Measurements from ENCODE around the gene SYT2. TPM values are rescaled to one million over a fixed set of nuclear protein-coding genes. Genes with fewer than 3 reads are reported as not detected.

SYT2 gene
- total RNA-seq, 1 experiment from 2014 or later = not detected

DNA sequence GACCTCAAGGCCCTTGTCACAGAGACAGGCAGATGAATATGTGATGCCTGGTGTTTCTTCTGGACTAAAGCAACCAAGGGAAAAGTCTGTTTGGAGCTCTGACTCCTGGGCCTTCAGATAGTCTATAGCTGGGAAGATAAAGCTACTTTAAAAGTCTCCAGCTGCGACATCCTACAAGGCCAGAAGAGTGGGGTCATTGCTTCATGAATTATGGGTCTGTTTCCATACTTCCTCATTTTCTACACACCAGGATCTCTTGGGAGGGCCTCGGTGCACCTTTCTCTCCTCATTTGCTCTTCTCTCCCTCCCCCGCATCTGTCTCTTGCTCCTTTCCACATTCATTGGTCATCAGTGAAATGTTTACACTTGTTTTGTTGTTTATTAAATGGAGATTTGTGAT, 44.8 kb downstream of the SYT2 start:
- Histone ChIP-seq H2AFZ (ENCODE audit: low read length) (no peak overlapping the region), H3K36me3 (ENCODE audit: low read depth, low read length) (no peaks in the 10 kb centered on the region), H3K27me3 (ENCODE audit: low read length) (no peaks in the 10 kb centered on the region), H4K20me1 (ENCODE audit: low read length) (no peaks in the 10 kb centered on the region), H3K4me2 (ENCODE audit: low read length) (no peak overlapping the region), H3K79me2 (ENCODE audit: low read length) (no peaks in the 10 kb centered on the region), H3K4me1 (ENCODE audit: insufficient read depth, low read length) (no peaks in the 10 kb centered on the region), H3K9ac (ENCODE audit: low read length) (no peak overlapping the region), H3K9me2 (replicated peaks; ENCODE audit: low read length) (no peaks in the 10 kb centered on the region), H3K27ac (ENCODE audit: low read length) (no peak overlapping the region), H3K9me3 (ENCODE audit: low read length) (no peaks in the 10 kb centered on the region), H3F3A (ENCODE audit: low read length, unreplicated experiment) (no peaks in the 10 kb centered on the region), H3K4me3 (ENCODE audit: low read length) (no peak overlapping the region)
- DNase-seq (no peak), ATAC-seq (no peak)
- BruUV-seq (replicated peaks) = no TSS peak
- no peak for TF ChIP-seq EZH2phosphoT487 (IDR thresholded peaks at IDR 0.05; ENCODE audit: borderline replicate concordance, low read length)
- TF ChIP-seq EZH2 (IDR thresholded peaks at IDR 0.05; ENCODE audit: low read length, unreplicated experiment) = no peak
- TF ChIP-seq, protein P1, sequence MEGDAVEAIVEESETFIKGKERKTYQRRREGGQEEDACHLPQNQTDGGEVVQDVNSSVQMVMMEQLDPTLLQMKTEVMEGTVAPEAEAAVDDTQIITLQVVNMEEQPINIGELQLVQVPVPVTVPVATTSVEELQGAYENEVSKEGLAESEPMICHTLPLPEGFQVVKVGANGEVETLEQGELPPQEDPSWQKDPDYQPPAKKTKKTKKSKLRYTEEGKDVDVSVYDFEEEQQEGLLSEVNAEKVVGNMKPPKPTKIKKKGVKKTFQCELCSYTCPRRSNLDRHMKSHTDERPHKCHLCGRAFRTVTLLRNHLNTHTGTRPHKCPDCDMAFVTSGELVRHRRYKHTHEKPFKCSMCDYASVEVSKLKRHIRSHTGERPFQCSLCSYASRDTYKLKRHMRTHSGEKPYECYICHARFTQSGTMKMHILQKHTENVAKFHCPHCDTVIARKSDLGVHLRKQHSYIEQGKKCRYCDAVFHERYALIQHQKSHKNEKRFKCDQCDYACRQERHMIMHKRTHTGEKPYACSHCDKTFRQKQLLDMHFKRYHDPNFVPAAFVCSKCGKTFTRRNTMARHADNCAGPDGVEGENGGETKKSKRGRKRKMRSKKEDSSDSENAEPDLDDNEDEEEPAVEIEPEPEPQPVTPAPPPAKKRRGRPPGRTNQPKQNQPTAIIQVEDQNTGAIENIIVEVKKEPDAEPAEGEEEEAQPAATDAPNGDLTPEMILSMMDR (conservative IDR thresholded peaks at IDR 0.05; ENCODE audit: low read depth, low read length) = no peak
- POLR2A ChIA-PET (ENCODE audit: unreplicated experiment) = no interaction called here
- intact Hi-C loops (cut with micrococcal nuclease) = no loop called here
- CTCF ChIA-PET = no interaction called here

DNA sequence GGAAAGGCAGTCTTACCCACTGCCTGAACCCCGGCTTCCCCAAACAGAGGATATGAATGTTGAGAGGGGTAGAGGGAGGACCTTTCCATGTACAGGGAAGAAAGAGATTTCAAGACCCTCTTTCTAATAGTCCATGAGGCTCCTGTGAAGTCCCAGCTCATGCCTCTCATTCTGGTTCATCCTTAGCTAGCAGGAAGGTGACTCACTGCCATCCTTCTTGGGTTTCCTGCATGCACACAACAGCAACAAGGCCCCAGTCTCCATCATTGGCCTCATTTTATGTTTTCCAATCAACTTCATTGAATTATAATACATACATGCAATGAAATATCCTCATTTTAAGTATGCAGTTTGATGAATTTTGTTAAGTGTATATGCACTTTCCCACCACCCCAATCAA, 46.2 kb downstream of the SYT2 start:
- no peaks in the 10 kb centered on the region for H3K4me1 ChIP-seq (ENCODE audit: insufficient read depth, low read length)
- H3K27me3 ChIP-seq (ENCODE audit: low read length) = no peaks in the 10 kb centered on the region
- intact Hi-C loops (cut with micrococcal nuclease) = no loop called here
- no peak overlapping the region for H2AFZ ChIP-seq (ENCODE audit: low read length)
- H3K9me2 ChIP-seq (replicated peaks; ENCODE audit: low read length) = no peaks in the 10 kb centered on the region
- CTCF ChIA-PET = no interaction called here
- H3K36me3 ChIP-seq (ENCODE audit: low read depth, low read length) = no peaks in the 10 kb centered on the region
- no peaks in the 10 kb centered on the region for H3K79me2 ChIP-seq (ENCODE audit: low read length)
- ATAC-seq = no peak
- no peak overlapping the region for H3K9ac ChIP-seq (ENCODE audit: low read length)
- H3K27ac ChIP-seq (ENCODE audit: low read length) = no peak overlapping the region
- no peaks in the 10 kb centered on the region for H3F3A ChIP-seq (ENCODE audit: low read length, unreplicated experiment)
- DNase-seq = peak; percentile 19
- H4K20me1 ChIP-seq (ENCODE audit: low read length) = no peaks in the 10 kb centered on the region
- no peak overlapping the region for H3K4me2 ChIP-seq (ENCODE audit: low read length)
- no TSS peak for BruUV-seq (replicated peaks)
- POLR2A ChIA-PET (ENCODE audit: unreplicated experiment) = no interaction called here
- no peak for TF ChIP-seq EZH2phosphoT487 (IDR thresholded peaks at IDR 0.05; ENCODE audit: borderline replicate concordance, low read length)
- no peak for TF ChIP-seq EZH2 (IDR thresholded peaks at IDR 0.05; ENCODE audit: low read length, unreplicated experiment)
- TF ChIP-seq, protein P1 (conservative IDR thresholded peaks at IDR 0.05; ENCODE audit: low read depth, low read length) = no peak
- H3K9me3 ChIP-seq (ENCODE audit: low read length) = no peaks in the 10 kb centered on the region
- H3K4me3 ChIP-seq (ENCODE audit: low read length) = no peak overlapping the region

DNA sequence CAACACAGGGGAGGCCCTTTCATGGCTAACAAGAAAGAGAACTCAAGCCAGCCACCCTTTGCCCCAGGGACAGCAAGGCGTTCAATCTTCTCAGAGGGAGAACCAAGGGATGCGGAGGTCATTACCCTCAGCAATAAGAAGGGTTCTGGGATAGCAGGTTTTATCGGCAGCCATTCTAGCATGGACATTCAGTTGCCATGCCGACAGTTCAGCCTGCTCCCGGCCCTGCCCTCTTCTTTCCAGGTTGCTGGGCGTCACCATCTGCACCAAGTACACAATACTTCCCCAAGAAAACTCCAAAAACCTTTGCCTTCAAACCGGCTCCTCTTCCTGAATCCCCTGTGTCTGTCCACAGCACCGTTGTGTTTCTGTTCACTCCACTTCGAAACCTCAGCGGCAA, 47.1 kb downstream of the SYT2 start:
- no peaks in the 10 kb centered on the region for H3K9me3 ChIP-seq (ENCODE audit: low read length)
- ChIA-PET CTCF (no interaction called here), POLR2A (ENCODE audit: unreplicated experiment) (no interaction called here)
- no peaks in the 10 kb centered on the region for H3F3A ChIP-seq (ENCODE audit: low read length, unreplicated experiment)
- no peak for TF ChIP-seq EZH2 (IDR thresholded peaks at IDR 0.05; ENCODE audit: low read length, unreplicated experiment)
- TF ChIP-seq EZH2phosphoT487 (IDR thresholded peaks at IDR 0.05; ENCODE audit: borderline replicate concordance, low read length) = no peak
- TF ChIP-seq, protein P1 (conservative IDR thresholded peaks at IDR 0.05; ENCODE audit: low read depth, low read length) = no peak
- no peaks in the 10 kb centered on the region for H3K4me1 ChIP-seq (ENCODE audit: insufficient read depth, low read length)
- no peaks in the 10 kb centered on the region for H3K27me3 ChIP-seq (ENCODE audit: low read length)
- no peak overlapping the region for H3K9ac ChIP-seq (ENCODE audit: low read length)
- no peak overlapping the region for H2AFZ ChIP-seq (ENCODE audit: low read length)
- H4K20me1 ChIP-seq (ENCODE audit: low read length) = no peaks in the 10 kb centered on the region
- no peak overlapping the region for H3K4me2 ChIP-seq (ENCODE audit: low read length)
- no peak for ATAC-seq
- intact Hi-C loops (cut with micrococcal nuclease) = no loop called here
- BruUV-seq (replicated peaks) = no TSS peak
- H3K79me2 ChIP-seq (ENCODE audit: low read length) = no peaks in the 10 kb centered on the region
- H3K27ac ChIP-seq (ENCODE audit: low read length) = no peak overlapping the region
- no peak for DNase-seq
- no peak overlapping the region for H3K4me3 ChIP-seq (ENCODE audit: low read length)
- no peaks in the 10 kb centered on the region for H3K9me2 ChIP-seq (replicated peaks; ENCODE audit: low read length)
- H3K36me3 ChIP-seq (ENCODE audit: low read depth, low read length) = no peaks in the 10 kb centered on the region

Data from PC-3 (cell line).